Measurements from ENCODE around the gene RASGRF1.

RASGRF1 gene

DNA sequence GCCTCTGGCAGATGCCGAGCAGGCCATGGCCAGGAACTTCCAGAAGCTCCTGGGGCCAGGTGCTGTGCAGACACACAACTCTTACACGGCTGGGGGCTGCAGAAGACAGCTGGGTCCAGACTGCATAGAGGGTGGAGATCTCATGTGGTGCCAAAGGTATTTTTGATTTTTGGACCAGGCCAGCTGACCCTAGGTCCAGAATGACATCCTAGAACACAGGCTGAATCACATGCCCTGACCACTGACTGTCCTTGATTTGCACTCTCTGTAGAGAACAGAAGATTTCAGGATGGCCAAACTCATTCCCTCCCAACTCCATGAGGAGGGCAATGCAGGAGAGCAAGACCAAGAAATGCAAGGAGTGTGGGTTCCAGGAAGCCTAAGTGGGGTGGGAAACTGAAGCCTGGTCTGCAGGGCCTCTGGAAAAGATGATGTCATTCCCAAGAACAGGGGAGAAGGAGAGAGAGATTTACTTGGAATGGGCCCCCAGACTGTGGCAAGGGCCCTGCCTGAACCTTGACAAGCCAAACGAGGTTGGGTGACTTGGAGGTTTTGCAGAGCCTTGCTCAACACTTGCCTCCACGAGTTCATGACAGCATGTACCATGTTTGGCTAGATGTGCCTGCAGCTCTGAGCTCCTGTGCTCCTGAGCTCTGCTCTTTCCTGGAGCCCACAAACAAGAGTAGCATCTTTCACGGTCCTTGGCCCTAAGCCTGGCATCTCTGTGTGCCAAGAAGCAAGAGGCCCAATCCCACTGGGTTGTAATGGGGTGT is 107.2 kb downstream of the RASGRF1 start:
- DNase-seq = no peak

DNA sequence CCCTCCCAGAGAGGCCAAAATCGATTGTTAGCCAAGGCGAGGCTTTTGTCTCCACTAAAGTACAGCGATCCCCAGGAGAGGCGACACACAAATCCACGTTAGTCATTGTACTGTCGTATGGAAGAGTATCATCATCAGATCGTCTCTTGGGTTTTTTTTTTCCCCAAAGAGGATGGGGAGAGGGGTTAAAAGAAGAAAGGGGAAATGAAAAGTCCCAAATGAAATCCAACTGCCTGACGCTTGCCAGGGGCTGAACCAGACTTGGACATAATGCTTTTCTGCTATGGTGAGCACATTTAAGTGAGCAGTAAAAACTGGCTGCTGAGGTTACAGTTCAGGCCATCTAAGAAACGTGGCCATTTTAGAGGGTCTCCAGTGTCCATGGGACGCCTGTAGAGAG is 107.8 kb downstream of the RASGRF1 start:
- DNase-seq = no peak

DNA sequence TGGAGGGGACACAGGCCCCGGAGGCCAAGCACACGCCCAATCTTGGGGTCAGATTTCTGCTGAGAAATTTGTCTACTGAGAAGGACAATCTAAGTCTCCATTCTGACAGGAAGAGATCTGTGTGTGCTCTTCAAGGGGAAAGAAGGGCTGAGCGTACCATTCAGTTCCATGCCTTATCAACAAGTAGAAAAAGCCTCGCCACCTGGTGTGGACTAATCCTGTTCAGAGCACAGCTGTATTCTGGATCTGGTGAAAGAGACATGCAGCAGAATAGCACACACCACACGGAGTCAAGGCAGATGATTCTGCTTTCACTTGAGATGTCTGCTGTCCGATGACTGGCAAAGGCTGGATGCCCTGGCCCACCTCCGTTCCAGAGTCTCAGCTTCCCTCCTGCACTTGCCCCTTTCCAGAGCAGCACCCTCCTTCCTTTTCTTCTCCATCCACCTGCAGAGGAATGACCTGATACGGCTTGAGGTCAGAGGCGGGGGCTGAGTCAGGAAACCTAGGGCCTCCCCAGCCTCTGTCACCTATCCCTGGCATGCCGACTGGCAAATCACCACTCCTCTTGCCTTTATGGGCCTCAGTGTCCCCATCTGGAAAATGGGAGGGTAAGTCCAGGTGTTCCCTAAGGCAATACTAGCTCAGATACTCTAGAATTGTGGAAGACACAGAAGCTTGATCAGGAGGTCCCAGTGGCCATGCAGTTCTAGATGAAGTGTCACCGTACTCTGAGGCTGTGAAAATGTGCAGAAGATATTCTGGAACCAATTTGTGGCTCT is 108.9 kb downstream of the RASGRF1 start:
- DNase-seq = no peak

DNA sequence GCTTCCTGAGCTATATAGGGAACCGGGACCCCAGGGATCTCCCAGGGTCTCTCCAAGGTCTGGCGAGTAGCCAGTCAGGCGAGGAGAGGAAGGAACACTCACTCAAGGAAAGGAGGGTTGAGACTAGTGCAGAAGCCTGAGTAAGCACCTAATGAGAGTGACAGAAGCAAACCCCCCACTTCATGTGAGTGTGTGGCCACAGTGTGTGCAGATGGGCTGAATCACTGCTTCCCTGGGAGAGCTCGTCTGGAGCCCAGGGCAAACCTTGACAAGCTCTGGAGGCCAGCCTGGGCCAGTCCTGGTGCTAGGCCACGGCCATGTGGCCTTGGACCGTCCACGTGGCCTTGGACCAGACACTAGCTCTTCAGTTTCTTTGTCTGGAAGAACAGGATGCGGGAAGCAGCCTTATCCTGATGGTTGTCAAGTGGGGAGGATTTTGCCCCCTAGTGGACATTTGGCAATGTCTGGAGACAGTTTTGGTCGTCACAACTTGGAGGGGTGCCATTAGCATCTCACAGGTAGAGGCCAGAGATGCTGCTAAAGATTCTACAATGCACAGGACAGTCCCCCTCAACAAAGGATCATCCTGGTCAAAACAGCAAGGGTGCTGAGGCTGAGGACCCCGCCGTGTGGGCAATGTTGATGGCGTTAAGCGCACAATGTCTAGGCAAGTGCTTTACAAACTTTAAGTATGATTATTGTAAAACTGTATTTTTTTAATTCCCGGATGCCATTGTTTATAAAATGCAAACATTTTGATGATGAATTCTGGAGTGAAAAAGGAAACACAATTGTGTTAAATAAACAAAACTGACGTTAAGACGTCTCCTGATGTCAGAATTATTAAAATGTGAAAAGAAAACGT is 110.9 kb downstream of the RASGRF1 start:
- DNase-seq = peak; percentile 73

DNA sequence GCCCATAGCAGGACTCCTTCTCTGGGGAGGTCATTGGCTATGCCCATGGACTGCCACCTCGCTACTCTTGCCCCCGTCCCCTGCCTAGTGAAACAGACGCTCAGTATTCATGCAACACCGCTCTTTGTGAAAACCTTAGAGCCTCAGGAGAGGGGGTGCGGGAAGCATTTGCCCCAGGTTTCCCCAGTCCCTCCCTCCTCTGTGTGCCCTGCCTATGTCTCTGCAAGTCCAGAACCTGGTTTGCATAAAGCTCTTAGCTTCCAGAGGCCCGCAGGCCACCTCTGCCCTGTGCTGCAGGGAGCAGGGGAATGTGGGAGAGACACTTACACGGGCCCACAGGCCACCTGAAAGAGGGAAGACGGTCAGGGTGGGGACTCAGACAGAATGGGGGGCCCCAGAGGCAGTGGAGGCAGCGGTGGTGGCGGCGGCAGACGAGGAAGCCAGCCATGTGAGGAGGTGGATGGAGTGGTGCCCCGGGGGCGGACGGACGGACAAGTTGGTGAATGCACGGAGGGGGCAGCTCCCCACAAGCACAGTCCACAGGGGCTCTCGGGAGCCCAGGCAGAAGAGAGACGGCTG is 111.9 kb downstream of the RASGRF1 start:
- no peak for DNase-seq

DNA sequence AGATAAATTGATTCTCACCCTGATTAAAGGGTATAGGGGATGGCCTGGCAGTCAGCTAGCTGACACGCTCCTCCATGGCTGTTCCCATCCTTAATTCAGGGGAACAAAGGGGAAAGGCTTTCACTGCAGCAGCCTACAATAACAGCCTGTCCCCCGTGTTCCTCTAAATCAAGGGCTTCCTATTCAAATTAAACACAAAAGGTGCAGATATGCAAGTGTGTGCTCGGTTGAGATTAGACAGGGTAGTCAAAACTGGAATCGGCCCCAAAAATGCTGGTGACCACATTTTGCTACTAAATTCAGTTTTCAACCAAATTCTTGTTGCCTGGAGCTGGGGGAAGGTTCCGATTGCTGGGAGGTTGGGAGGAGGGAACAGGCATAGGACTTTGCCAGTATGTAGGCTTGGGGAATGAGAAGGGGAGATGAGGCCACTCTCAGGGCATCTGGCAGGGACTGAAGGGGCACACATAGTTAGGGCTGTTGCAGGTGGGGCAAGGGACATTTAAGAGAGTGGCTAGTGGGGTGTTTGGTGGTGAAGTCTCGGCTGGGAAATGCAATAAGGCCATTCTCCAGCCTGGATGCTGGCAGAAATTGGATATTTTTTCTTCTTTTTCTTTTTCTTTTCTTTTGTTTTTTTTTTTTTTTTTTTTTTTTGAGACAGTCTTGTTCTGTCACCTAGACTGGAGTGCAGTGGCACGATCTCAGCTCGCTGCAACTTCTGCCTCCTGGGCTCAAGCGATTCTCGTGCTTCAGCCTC is 112.8 kb downstream of the RASGRF1 start:
- no peak for DNase-seq

DNA sequence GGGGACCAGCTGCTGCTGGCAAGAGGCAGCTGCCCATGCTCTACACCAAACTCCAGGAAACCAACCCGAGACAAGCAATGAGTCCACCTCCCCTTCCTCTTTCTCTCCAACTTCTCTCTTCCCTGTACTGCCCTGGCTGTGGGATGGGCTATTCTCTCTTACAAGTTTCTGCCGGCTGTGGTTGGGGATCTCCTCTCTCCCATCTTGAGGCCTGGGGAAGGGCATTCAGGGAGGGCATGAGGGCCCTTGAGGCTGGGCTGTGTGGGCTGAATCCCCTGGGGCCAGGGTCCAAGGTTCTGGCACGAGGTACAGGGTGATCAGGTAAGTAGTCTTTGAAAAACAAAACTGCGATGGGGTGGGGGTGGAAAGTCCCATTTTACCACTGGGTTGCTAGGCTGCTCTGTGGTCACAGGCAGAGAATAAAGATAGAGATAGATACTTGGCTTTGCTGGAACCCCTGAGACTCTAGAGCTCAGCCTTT is 113.4 kb downstream of the RASGRF1 start:
- no peak for DNase-seq

DNA sequence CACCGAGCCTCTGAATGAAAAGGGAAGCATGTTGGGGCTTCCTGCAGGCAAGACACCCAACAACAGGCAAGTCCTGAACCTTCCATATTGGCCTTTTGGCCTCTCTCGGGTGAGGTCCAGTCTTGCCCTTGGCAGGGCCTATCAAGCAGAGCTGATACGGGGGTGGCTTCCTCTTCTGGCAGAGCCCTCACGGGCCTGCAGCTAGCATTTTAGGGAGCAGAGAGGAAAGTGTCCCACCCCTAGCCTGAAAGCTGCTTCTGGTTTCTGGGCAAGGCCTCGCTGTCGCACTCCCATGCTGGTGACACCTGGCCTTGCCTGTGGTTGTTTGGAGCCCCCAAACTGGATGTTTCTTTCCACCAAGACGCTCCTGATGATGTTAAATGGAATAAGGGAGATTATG is 113.9 kb downstream of the RASGRF1 start:
- no peak for DNase-seq

DNA sequence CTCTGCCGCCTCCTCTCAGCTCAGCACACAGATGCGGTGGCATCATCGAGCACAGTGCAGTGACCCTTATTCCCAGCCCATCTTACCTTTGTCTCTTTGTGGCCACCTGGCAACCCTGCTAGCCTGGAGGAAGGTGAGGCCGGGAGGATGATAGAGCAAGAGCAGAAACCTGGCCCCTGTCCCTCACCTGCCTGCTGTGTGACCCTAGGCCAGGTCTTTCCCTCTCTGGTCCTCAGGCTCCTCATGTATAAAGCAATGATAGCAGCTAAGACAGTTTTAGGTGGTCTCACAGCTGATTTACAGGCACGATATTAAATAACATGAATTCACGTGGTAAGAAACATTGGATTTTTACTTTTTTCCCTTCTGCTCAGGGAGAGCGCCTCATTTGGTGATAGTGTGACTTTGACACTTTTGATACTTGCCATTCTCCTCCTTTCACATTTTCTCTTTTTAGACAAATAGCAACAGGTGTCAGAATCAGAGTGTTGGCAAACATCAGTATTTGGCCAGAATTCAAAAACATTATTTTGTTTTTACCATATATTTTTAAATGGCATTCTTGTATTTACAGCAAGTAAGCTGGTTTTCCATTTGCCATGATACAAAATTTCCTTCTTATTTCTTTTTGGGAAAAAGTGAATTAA is 116.2 kb downstream of the RASGRF1 start:
- DNase-seq = no peak

DNA sequence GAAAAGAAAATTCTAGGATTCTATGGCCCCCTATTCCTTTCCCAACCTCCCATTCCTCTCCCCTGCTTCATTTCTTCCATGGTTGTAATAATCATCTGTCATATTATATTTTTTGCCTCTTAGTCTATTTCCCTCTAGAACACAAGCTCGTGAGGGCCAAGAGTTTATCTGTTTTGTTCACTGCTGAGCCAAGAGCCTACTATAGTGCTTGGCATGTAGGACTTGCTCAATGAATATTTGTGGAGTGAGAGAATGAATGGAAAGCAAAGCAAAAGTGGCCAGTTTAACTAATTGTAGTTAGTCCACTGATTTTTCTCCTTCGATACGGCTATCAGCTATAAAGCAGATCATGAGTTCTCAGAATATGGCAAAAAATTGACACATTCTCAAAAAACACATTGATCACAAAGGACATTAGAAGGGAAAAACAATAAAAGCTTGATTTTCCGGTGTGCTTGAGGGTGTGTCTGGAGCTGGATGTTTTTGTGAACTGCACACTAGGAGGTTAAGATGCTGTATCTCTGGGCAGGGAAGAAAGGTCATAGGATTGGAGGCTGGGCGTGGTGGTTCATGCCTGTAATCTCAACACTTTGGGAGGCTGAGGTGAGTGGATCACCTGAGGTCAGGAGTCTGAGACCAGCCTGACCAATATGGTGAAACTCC is 120.8 kb downstream of the RASGRF1 start:
- DNase-seq = peak; percentile 66

DNA sequence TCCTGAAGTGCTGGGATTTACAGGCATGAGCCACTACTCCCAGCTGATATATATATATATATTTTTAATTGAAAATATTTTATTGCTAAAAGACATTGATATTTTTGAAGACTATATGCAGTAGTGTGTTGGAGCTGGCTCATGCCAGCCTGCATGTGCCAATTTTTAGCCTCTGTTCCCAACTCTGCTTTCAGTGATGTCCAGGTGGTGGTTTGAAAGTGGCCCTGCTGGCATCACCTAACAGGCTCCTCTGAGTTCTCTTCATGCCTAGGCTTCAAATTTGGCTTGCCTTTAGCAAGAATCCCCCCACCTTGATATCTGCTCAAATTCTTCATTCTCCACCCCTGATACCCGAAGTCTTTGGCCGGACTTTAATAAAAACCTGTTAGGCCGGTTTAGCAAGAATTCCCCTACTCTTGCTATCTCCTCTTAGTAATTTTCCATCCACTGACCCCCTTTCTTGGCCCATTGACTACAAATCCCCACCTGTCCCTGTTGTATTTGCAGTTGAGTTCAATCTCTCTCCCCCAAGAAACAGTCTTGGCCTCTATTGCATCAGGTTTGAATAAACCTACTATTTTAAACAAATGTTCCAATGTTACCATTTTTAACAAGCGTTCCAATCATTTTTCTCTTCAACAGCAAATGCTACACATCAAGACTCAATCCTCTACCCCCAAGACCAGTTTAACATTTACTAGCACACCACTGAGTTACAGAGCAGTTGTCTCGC is 121.9 kb downstream of the RASGRF1 start:
- no peak for DNase-seq

DNA sequence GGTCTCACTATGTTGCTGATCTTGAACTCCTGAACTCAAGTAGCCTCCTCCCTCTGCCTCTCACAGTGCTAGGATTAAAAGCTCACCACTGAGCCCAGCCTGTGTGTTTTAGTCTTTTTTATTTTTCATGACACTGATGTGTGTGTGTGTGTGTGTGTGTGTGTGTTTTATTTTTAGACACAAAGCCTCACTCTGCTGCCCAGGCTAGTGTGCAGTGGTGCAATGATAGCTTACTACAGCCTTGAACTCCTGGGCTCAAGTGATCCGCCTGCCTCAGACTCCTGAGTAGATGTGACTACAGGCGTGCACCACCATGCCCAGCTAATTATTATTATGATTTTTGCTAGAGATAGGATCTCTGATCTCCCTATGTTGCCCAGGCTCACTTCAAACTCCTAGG is 122.5 kb downstream of the RASGRF1 start:
- DNase-seq = no peak

DNA sequence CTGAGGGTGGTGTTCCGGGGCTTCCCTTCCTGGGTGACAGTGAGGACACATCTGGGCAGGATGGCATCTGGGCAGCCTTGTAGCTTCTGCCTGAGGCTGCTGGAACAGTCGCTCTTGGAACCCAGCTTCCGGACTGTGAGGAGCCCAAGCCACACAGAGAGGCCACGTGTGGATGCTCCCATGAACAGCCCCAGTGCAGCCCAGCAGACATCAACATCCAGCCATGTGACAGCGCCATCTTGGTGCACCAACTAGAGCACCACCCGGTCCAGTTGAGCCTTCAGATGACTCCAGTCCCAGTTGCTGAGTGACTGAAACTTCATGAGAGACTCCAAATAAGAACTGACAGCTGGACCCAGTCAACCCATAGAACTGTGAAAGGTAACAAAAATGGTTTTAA is 130.3 kb downstream of the RASGRF1 start:
- DNase-seq = no peak

DNA sequence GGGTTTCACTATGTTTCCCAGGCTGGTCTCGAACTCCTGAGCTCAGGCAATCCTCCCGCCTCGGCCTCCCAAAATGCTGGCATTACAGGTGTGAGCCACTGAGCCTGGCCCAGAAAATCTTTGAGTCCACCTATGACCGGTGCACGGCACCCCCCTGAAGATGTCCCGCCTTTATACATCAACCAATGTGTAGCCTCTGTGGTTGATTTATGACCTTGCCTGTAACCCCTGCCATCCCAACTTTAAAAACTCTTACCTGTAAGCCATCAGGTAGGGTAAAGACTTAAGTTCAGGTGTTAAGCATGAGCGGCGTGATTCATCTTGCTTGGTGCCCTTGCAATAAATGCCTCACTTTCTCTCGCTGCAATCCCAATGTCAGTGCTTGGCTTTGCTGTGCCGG is 131.2 kb downstream of the RASGRF1 start:
- no peak for DNase-seq

DNA sequence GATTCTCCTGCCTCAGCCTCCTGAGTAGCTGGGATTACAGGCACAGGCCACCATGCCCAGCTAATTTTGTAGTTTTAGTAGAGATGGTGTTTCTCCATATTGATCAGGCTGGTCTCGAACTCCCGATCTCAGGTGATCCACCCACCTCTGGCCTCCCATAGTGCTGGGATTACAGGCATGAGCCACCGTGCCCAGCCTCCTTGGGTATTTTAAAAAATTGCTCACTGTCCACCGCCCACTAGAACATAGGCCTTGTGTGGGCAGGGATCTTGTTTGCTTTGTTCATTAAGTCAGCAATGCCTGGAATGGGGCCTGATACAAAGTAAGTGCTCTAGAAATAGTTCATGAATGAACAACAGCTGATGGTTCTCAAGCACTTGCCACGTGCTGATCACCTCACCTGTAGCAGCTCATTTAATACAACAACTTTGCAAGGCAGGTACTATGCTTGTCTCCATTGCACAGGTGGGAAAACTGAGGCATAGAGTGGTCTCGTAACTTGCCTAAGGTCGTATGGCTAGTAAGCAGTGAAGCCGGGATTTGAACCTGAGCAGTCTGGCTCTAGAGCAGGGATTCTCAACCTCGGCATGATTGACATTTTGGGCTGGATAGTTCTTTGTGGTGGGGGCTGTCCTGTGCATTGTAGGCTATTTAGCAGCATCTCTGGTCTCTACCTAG is 133.0 kb downstream of the RASGRF1 start:
- DNase-seq = no peak

DNA sequence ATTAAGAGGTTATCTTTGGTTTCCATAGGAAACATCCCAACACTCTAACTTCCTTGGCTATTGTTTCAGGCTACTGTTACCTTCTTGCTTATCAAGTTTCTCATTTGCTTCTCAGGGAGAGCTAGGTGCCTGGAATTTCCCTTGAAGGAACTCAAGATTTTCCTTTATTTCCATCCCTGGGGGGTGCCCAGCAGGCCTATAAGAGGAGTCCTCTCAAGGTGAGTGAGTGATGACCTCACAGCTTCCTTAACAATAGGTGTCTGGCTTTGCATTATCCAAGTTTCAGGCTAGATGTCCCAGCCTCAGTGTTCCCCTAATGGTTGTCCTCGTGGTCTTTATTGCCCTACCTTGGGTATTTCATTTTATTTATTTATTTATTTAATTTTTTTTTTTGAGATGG is 133.6 kb downstream of the RASGRF1 start:
- peak; percentile 22 for DNase-seq

DNA sequence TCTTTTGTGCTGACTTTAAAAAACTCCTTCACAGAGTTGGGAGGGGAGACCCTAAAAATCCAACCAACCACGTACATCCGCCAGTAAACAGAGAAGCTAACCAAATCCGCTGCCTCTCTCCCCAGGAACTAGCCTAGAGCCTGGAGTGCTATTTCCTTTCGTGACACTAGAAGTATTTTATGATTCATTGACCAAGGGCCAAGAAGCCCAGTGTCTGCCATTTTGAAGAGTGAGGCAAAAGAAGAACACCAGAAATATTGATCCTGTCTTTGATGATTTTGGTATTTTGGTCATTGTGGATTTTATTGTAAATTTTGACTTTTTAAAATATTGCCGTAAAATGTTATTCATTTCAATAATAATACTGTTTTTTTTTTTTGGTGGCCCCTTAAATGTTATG is 135.2 kb downstream of the RASGRF1 start:
- no peak for DNase-seq

DNA sequence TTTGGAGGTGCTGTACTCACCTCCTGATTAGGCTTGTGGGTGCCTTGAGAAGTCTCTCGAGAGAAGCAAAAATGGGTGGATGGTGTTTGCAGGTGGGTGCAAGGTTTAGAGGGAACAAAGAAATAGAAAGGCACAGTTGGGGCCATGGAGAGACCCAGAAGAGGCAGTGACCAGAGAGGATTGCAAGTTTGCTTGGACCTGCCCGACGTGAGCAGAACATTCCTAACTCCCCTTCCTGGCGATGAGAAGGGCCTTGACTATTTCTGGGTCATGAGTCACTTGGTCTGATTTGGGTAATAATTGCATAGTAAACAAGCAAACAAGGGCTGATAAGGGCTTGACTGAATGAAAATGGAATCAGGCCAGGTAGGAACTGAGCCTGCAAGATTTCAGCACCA is 138.7 kb downstream of the RASGRF1 start:
- peak; percentile 55 for DNase-seq
